ENCODE data around the gene RPL13A. TPM values are rescaled to one million over a fixed set of nuclear protein-coding genes. Genes with fewer than 3 reads are reported as not detected.
"Not testable (repeated sequence)": the region's sequence is repeated elsewhere in the genome, so short reads cannot be mapped to it uniquely, and the experiment has no call there.

RPL13A gene
- total RNA-seq, 4 donors from 2014 or later: 2,613 to 5,154 (median 4,451) TPM

DNA sequence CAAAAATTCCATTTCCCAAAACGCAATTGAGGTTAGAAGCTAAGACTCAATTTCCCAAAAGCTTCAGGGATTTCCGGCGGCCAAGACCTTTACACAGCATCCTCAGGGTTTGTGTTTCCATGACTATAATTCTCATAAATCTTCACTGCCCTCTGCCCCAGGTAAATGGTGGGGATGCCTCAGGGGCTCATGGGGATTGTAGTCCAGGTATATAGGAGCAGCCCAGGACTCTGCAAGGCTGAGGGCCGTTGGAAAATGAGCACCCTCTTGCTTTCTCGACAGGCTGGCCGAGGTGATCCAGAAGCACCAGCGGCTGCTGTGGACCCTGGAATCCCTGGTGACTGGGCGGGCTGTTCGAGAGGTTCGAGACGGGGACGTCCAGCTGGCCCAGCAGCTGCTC, 28.0 kb upstream of the RPL13A start:
- peaks cover 28% of the 10 kb centered on the region for H3K36me3 ChIP-seq
- H3K4me1 ChIP-seq: peaks cover 16% of the 10 kb centered on the region
- H3K9me3 ChIP-seq: no peaks in the 10 kb centered on the region
- H3K4me3 ChIP-seq: no peak overlapping the region
- H3K27ac ChIP-seq: no peak overlapping the region
- TF ChIP-seq POLR2A (IDR thresholded peaks at IDR 0.05): no peak
- TF ChIP-seq, protein P1, sequence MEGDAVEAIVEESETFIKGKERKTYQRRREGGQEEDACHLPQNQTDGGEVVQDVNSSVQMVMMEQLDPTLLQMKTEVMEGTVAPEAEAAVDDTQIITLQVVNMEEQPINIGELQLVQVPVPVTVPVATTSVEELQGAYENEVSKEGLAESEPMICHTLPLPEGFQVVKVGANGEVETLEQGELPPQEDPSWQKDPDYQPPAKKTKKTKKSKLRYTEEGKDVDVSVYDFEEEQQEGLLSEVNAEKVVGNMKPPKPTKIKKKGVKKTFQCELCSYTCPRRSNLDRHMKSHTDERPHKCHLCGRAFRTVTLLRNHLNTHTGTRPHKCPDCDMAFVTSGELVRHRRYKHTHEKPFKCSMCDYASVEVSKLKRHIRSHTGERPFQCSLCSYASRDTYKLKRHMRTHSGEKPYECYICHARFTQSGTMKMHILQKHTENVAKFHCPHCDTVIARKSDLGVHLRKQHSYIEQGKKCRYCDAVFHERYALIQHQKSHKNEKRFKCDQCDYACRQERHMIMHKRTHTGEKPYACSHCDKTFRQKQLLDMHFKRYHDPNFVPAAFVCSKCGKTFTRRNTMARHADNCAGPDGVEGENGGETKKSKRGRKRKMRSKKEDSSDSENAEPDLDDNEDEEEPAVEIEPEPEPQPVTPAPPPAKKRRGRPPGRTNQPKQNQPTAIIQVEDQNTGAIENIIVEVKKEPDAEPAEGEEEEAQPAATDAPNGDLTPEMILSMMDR (IDR thresholded peaks at IDR 0.05): no peak
- no peak for TF ChIP-seq EP300 (IDR thresholded peaks at IDR 0.05)
- no peak for TF ChIP-seq POLR2AphosphoS5 (IDR thresholded peaks at IDR 0.05)
- over 99% methylated on average over 8 of the region's 12 CpGs for WGBS
- no peak for DNase-seq (ENCODE audit: low spot score in 2 of 2)
- H3K27me3 ChIP-seq: no peaks in the 10 kb centered on the region

DNA sequence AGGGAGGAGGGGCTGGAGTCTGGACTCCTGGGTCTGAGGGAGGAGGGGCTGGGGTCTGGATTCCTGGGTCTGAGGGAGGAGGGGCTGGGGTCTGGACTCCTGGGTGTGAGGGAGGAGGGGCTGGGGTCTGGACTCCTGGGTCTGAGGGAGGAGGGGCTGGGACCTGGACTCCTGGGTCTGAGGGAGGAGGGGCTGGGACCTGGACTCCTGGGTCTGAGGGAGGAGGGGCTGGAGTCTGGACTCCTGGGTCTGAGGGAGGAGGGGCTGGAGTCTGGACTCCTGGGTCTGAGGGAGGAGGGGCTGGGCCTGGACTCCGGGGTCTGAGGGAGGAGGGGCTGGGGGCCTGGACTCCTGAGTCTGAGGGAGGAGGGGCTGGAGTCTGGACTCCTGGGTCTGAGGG, 26.3 kb upstream of the RPL13A start:
- H3K9me3 ChIP-seq: not testable (repeated sequence)
- WGBS: no CpG with 5 or more reads among the region's 1 CpG
- peaks cover 45% of the 10 kb centered on the region for H3K36me3 ChIP-seq

DNA sequence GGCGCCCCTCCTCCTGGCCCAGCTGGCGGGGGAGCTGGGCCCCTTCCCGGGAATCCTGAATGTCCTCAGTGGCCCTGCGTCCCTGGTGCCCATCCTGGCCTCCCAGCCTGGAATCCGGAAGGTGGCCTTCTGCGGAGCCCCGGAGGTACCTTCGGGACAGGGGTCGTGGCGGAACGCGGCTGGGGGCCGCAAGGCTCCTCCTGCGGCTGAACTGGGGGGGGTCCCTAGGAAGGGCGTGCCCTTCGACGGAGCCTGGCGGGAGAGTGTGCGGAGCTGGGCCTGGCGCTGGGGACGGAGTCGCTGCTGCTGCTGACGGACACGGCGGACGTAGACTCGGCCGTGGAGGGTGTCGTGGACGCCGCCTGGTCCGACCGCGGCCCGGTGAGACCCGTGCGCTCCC, 25.8 kb upstream of the RPL13A start:
- Histone ChIP-seq H3K27me3 (no peaks in the 10 kb centered on the region), H3K36me3 (peaks cover 51% of the 10 kb centered on the region), H3K4me1 (peaks cover 8% of the 10 kb centered on the region), H3K27ac (no peak overlapping the region), H3K9me3 (no peaks in the 10 kb centered on the region), H3K4me3 (no peak overlapping the region)
- WGBS: 98% methylated on average over 25 of the region's 37 CpGs
- no peak for DNase-seq (ENCODE audit: low spot score in 2 of 2)
- TF ChIP-seq, protein P1 (IDR thresholded peaks at IDR 0.05): no peak
- no peak for TF ChIP-seq EP300 (IDR thresholded peaks at IDR 0.05)
- TF ChIP-seq POLR2A (IDR thresholded peaks at IDR 0.05): no peak
- no peak for TF ChIP-seq POLR2AphosphoS5 (IDR thresholded peaks at IDR 0.05)

More for the DNA sequence above, 26.3 kb upstream of the RPL13A start:
- not testable (repeated sequence) for H3K4me3 ChIP-seq; DNase-seq (ENCODE audit: low spot score in 2 of 2); H3K27ac ChIP-seq; H3K27me3 ChIP-seq
- H3K4me1 ChIP-seq: peaks cover 11% of the 10 kb centered on the region

DNA sequence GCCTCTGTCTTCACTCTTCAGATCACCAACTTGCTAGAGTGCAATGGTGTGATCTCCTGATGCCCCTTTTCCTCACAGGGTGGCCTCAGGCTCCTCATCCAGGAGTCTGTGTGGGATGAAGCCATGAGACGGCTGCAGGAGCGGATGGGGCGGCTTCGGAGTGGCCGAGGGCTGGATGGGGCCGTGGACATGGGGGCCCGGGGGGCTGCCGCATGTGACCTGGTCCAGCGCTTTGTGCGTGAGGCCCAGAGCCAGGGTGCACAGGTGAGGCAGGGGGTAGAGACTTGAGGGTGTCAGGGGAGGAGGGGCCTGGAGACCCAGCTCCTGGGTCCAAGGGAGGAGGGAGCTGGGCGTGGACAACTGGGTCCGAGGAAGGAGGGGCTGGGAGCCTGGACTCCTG, 24.9 kb upstream of the RPL13A start:
- WGBS: 79% methylated on average over 7 of the region's 12 CpGs
- H3K4me1 ChIP-seq: peaks cover 8% of the 10 kb centered on the region
- DNase-seq (ENCODE audit: low spot score in 2 of 2): no peak
- no peak overlapping the region for H3K27ac ChIP-seq
- no peaks in the 10 kb centered on the region for H3K27me3 ChIP-seq
- peaks cover 51% of the 10 kb centered on the region for H3K36me3 ChIP-seq
- TF ChIP-seq EP300 (IDR thresholded peaks at IDR 0.05): no peak
- no peak for TF ChIP-seq POLR2AphosphoS5 (IDR thresholded peaks at IDR 0.05)
- no peak for TF ChIP-seq POLR2A (IDR thresholded peaks at IDR 0.05)
- TF ChIP-seq, protein P1 (IDR thresholded peaks at IDR 0.05): no peak
- H3K9me3 ChIP-seq: no peaks in the 10 kb centered on the region
- H3K4me3 ChIP-seq: no peak overlapping the region

GRCh38 chr19:49463960-49464740, 23.3 kb upstream of the RPL13A start:
- peaks cover 16% of the 10 kb centered on the region for H3K4me1 ChIP-seq
- WGBS: 91% methylated on average over 35 of the region's 39 CpGs
- no peak overlapping the region for H3K27ac ChIP-seq
- H3K9me3 ChIP-seq: no peaks in the 10 kb centered on the region
- H3K36me3 ChIP-seq: peaks cover 51% of the 10 kb centered on the region
- no peak for DNase-seq (ENCODE audit: low spot score in 2 of 2)
- no peak overlapping the region for H3K4me3 ChIP-seq
- no peaks in the 10 kb centered on the region for H3K27me3 ChIP-seq
- TF ChIP-seq POLR2AphosphoS5 (IDR thresholded peaks at IDR 0.05): no peak
- no peak for TF ChIP-seq POLR2A (IDR thresholded peaks at IDR 0.05)
- TF ChIP-seq, protein P1 (IDR thresholded peaks at IDR 0.05): no peak
- TF ChIP-seq EP300 (IDR thresholded peaks at IDR 0.05): no peak

All from suprapubic skin (tissue), 4 donors.